22Rv1 (cell line): ENCODE results near the gene TBC1D5.
"Not testable (repeated sequence)": the region's sequence is repeated elsewhere in the genome, so short reads cannot be mapped to it uniquely, and the experiment has no call there.

Source experiments
- H3K27ac ChIP-seq: fragments of 450-650 bp; 2 replicates; pipeline ENCODE4 v1.5.1; 2017
- ZFX ChIP-seq: fragments of 450-650 bp; IDR thresholded peaks from 2 replicates; pipeline ENCODE4 v1.6.1; 2017; ENCODE audit warnings: antibody characterized with exemption, borderline replicate concordance
- TF ChIP-seq, protein P1 (sequence below): fragments of 450-650 bp; IDR thresholded peaks from 2 replicates; pipeline ENCODE4 v1.5.1; 2017; ENCODE audit warnings: mild to moderate bottlenecking

The TBC1D5 gene

DNA sequence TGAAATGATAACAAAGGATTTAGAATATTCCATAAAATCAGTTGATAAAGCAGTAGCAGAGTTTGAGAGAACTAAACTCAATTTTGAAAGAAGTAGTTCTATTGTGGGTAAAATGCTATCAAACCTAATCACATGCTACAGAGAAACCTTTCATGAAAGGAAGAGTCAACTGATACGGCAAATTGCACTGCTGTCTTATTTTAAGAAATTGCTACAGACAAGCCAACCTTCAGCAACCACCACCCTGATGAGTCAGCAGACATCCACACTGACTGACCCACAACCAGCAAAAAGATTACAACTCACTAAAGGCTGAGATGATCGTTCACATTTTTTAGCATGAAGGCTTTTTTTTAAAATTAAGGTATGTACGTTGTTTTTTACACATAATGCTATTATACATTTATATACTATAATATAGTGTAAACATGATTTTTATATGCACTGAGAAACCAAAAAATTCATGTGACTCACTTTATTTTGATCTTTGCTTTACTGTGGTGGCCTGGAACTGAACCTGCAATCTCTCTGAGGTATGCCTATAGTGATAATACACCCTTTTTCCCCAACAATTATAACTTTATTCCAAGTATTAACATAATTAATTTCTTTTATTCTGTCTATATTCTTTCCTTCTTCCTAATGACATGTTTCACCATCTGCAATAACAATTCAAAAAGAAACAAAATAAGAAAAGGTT lies 109.9 kb downstream of the TBC1D5 start:
- H3K27ac ChIP-seq: no peak overlapping the region
- TF ChIP-seq, protein P1, sequence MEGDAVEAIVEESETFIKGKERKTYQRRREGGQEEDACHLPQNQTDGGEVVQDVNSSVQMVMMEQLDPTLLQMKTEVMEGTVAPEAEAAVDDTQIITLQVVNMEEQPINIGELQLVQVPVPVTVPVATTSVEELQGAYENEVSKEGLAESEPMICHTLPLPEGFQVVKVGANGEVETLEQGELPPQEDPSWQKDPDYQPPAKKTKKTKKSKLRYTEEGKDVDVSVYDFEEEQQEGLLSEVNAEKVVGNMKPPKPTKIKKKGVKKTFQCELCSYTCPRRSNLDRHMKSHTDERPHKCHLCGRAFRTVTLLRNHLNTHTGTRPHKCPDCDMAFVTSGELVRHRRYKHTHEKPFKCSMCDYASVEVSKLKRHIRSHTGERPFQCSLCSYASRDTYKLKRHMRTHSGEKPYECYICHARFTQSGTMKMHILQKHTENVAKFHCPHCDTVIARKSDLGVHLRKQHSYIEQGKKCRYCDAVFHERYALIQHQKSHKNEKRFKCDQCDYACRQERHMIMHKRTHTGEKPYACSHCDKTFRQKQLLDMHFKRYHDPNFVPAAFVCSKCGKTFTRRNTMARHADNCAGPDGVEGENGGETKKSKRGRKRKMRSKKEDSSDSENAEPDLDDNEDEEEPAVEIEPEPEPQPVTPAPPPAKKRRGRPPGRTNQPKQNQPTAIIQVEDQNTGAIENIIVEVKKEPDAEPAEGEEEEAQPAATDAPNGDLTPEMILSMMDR: no peak
- no peak for TF ChIP-seq ZFX

DNA sequence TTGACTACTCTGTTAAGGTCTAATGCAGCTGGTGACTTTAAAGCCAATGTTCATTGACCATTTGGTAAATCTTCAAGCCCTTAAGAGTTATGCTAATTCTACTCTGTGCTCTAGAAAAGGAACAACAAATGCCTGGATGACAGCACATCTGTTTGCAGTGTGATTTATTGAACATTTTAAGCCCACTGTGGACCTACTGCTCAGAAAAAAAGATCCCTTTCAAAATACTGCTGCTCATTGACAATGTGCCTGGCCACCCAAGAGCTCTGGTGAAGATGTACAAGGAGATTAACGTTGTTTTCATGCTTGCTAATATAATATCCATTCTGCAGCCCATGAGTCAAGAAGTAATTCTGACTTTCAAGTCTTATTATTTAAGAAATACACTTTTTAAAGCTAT lies 110.8 kb downstream of the TBC1D5 start:
- TF ChIP-seq ZFX: no peak
- TF ChIP-seq, protein P1: no peak
- H3K27ac ChIP-seq: no peak overlapping the region

DNA sequence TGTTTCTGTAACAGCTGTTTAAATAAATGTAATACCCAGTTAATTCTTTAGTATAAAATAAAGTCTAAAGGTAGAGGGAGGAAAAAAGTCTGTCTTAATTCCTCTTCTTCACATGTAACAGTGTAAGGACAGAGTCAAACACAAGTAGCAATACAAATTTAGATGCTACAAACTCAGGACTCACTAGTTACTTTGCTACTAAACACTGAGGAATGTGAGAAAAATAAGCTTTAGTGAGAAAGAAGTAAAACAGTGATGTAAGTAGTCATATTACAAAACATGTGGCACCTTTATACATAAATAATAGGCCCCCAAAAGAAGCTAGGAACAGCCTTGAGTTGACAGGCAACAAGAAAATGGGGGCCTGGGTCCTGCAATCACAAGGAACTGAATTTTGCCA lies 113.0 kb downstream of the TBC1D5 start:
- TF ChIP-seq, protein P1: no peak
- no peak for TF ChIP-seq ZFX
- no peak overlapping the region for H3K27ac ChIP-seq

DNA sequence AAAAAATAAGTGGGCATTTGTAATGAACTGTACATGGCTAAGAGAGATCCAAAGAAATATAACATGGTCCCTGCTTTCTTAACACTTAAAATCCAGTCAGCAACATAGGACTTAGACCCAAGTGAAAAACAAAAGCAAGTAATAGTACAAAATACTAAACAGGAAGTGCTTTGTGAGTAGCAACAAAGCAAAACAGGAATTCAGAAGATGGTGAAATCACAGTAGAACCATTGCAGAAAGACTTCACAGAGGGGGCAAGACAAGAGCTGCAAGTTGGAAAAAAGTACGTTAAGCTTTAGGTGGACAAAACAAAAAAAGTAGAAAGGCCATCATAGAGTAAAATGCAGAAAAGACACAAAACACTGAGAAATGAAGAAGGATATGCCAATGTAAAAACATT lies 116.0 kb downstream of the TBC1D5 start:
- no peak overlapping the region for H3K27ac ChIP-seq
- no peak for TF ChIP-seq ZFX
- TF ChIP-seq, protein P1: no peak

DNA sequence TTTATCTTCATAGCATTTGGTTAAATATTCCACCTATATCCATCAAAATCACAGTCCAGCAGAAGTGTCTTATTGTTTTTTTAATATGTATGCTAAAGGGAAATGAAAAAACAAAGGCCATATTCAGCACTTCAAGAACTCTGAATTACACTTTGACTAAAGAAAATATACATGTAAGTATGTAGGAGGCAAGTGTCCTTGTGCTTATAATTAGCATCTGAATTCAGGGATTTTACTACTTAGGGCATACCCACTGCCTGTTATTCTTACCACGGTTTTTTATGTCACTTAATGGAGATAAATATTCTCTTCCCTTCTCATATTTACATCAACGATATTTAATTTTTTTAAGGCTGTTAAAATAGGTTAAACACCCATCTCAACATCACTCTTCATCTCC lies 117.3 kb downstream of the TBC1D5 start:
- no peak for TF ChIP-seq ZFX
- TF ChIP-seq, protein P1: no peak

DNA sequence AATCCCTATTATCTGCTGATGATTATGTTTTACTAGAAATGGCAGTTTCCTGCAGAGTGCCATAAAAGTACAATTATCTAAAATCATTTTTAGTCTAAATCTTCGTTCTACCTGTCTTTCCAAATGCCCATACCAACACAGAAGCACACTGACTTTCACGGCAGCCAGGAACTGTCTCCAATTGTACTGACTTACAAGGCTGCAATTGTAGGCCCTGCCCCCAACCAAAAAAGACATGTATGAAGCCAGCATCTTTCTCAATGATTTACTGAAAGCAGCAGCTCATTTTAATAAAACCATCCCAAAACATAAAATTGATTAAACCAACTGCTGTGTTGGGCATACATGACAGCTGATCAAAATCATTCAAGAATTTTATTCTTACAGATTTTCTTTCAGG lies 119.0 kb downstream of the TBC1D5 start:
- H3K27ac ChIP-seq: no peak overlapping the region
- TF ChIP-seq, protein P1: no peak
- no peak for TF ChIP-seq ZFX

More for the DNA sequence above, 117.3 kb downstream of the TBC1D5 start:
- H3K27ac ChIP-seq: no peak overlapping the region

DNA sequence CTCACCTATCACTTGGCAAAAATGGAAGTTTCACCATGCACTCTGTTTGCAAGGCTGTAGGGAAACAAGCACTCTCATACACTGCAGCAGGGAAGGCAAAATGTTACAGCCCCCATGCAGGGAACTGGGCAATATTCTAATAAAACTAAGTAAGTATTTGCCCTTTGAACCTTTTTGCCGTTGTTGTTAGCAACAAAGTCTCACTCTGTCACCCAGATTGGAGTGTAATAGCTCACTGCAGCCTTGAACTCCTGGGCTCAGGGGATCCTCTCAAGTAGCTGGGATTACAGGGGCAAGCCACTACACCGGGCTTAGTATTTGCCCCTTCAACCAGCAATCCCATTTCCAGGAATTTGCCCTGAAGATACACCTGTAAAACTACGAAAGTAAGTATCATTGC lies 122.5 kb downstream of the TBC1D5 start:
- no peak overlapping the region for H3K27ac ChIP-seq
- TF ChIP-seq, protein P1: no peak
- TF ChIP-seq ZFX: no peak

DNA sequence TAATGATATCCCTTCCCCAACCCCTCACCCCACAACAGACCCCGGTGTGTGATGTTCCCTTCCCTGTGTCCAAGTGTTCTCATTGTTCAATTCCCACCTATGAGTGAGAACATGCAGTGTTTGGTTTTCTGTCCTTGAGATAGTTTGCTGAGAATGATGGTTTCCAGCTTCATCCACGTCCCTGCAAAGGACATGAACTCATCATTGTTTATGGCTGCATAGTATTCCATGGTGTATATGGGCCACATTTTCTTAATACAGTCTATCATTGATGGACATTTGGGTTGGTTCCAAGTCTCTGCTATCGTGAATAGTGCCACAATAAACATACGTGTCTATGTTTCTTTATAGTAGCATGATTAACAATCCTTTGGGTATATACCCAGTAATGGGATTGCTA lies 129.4 kb downstream of the TBC1D5 start:
- not testable (repeated sequence) for H3K27ac ChIP-seq
